Type B pancreatic cell (in vitro differentiated cells): ENCODE measurements around the gene SPON2. TPM values are rescaled to one million over a fixed set of nuclear protein-coding genes. Genes with fewer than 3 reads are reported as not detected.

Experiments
- DNase-seq: peaks from one replicate; pipeline ENCODE4 v3.0.0; 2021; ENCODE audit warnings: mixed read lengths; ENCODE audit not compliant: unreplicated experiment; ENCODE audit errors: extremely low spot score
- H3K27ac Mint-ChIP-seq: 2 replicates; pipeline ENCODE4 v1.8.0; 2021; ENCODE audit warnings: mild to moderate bottlenecking, mixed read lengths
- H3K27me3 Mint-ChIP-seq: 2 replicates; pipeline ENCODE4 v1.8.0; 2021; ENCODE audit warnings: mixed read lengths
- H3K36me3 Mint-ChIP-seq: 2 replicates; pipeline ENCODE4 v1.8.0; 2021; ENCODE audit warnings: mixed read lengths
- H3K4me1 Mint-ChIP-seq: one replicate; pipeline ENCODE4 v1.8.0; 2021; ENCODE audit warnings: mixed read lengths; ENCODE audit not compliant: unreplicated experiment
- H3K4me3 Mint-ChIP-seq: 2 replicates; pipeline ENCODE4 v1.8.0; 2021; ENCODE audit warnings: mild to moderate bottlenecking, mixed read lengths
- H3K9me3 Mint-ChIP-seq: 2 replicates; pipeline ENCODE4 v1.8.0; 2021; ENCODE audit warnings: mixed read lengths
- total RNA-seq: library from RNA; stranded (reverse); gene quantifications from 2 replicates; pipeline ENCODE4 v1.2.1, GENCODE V29; 2021; ENCODE audit warnings: low replicate concordance
- TF ChIP-seq, protein P1 (sequence below): fragments of 200-600 bp; sonication (generic); conservative IDR thresholded peaks from 2 replicates; pipeline ENCODE4 v1.5.0; 2021; ENCODE audit warnings: antibody characterized with exemption, mild to moderate bottlenecking

Gene SPON2
- total RNA-seq, 1 donor from 2014 or later = 10.4 TPM

DNA sequence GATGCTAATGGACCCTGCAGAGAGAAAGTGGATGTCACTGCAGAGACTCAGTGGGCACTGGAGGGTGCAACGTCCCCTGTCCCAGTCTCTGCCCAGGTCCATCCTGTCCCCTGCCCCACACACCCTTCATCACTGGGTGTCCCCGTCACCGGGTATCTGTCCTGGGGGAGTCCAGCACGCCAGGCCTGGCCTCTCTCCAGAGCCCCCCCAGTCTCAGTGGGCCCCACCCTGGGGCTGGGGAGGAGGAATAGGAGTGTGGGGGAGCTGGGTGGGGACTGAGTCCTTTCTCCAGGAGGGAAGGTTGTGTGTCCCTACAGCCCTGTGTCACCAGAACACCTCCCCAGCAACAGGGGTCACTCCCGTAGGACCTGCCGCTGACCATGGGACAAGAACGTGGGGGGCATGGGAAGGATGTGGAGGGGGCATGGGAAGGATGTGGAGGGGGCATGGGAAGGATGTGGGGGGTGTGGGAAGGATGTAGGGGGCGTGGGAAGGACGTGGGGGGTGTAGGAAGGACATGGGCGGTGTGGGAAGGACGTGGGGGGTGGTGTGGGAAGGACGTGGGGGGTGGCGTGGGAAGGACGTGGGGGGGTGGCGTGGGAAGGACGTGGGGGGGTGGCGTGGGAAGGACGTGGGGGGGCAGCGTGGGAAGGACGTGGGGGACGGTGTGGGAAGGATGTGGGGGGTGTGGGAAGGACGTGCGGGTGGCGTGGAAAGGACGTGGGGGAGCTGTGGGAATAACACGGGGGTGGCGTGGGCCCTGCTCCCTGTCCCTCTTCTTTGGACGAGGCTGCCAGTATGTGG is 21.0 kb upstream of the SPON2 start:
- Mint-ChIP-seq H3K4me3 (no peak overlapping the region), H3K36me3 (no peaks in the 10 kb centered on the region), H3K4me1 (no peaks in the 10 kb centered on the region), H3K27me3 (peaks cover 10% of the 10 kb centered on the region), H3K27ac (no peak overlapping the region), H3K9me3 (no peaks in the 10 kb centered on the region)
- TF ChIP-seq, protein P1, sequence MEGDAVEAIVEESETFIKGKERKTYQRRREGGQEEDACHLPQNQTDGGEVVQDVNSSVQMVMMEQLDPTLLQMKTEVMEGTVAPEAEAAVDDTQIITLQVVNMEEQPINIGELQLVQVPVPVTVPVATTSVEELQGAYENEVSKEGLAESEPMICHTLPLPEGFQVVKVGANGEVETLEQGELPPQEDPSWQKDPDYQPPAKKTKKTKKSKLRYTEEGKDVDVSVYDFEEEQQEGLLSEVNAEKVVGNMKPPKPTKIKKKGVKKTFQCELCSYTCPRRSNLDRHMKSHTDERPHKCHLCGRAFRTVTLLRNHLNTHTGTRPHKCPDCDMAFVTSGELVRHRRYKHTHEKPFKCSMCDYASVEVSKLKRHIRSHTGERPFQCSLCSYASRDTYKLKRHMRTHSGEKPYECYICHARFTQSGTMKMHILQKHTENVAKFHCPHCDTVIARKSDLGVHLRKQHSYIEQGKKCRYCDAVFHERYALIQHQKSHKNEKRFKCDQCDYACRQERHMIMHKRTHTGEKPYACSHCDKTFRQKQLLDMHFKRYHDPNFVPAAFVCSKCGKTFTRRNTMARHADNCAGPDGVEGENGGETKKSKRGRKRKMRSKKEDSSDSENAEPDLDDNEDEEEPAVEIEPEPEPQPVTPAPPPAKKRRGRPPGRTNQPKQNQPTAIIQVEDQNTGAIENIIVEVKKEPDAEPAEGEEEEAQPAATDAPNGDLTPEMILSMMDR = no peak
- DNase-seq = peak; percentile 63

GRCh38 chr4:1192493-1193205 is 20.3 kb upstream of the SPON2 start:
- no peak for DNase-seq
- Mint-ChIP-seq H3K4me1 (no peaks in the 10 kb centered on the region), H3K27ac (no peak overlapping the region), H3K4me3 (no peak overlapping the region), H3K27me3 (peaks cover 13% of the 10 kb centered on the region), H3K9me3 (no peaks in the 10 kb centered on the region), H3K36me3 (no peaks in the 10 kb centered on the region)
- TF ChIP-seq, protein P1 = no peak

DNA sequence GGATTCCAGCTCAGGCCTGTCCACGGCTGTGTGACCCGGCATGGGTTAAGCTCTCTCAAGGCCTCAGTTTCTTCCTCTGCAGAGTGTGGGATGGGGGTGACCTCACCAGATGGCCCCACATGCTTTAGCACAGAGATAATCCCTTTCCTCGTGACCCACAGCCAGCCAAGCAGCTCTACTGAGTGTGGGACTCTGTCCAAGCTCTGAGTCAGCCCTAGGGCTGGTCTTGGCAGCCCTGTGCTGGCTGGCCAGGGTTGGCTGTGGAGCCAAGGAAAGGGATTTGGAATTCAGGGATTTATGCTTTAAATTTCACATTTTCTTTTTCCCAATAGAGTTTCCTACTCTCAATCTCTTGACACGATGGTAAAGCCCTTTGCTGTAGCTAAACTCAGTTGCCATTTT is 19.7 kb upstream of the SPON2 start:
- no peaks in the 10 kb centered on the region for H3K4me1 Mint-ChIP-seq
- no peaks in the 10 kb centered on the region for H3K9me3 Mint-ChIP-seq
- H3K36me3 Mint-ChIP-seq = no peaks in the 10 kb centered on the region
- no peak for DNase-seq
- H3K27me3 Mint-ChIP-seq = peaks cover 15% of the 10 kb centered on the region
- no peak overlapping the region for H3K27ac Mint-ChIP-seq
- TF ChIP-seq, protein P1 = no peak
- no peak overlapping the region for H3K4me3 Mint-ChIP-seq

DNA sequence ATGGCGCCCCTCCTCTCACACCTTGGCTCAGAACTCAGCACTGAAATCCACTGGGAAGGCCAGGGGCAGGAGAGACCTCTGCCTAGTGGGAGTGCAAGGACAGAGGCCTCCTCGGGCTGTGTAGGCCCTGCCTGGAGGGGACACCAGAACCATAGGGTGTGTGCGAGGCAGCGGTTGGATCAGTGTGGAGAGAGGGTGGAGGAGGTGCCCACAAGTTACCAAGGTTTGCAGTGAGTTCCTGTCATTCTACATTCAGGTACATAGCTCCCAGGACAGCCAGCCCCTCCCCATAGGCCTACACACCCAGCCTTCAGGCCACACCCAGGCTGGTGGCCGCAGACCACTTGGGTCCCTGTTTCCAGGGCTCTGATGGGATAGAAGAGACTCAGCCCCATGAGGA is 19.2 kb upstream of the SPON2 start:
- H3K4me3 Mint-ChIP-seq = no peak overlapping the region
- no peaks in the 10 kb centered on the region for H3K36me3 Mint-ChIP-seq
- no peaks in the 10 kb centered on the region for H3K4me1 Mint-ChIP-seq
- peaks cover 15% of the 10 kb centered on the region for H3K27me3 Mint-ChIP-seq
- no peak overlapping the region for H3K27ac Mint-ChIP-seq
- TF ChIP-seq, protein P1 = no peak
- no peak for DNase-seq
- no peaks in the 10 kb centered on the region for H3K9me3 Mint-ChIP-seq

GRCh38 chr4:1187182-1187581 is 14.8 kb upstream of the SPON2 start:
- no peak for DNase-seq
- H3K4me1 Mint-ChIP-seq = no peaks in the 10 kb centered on the region
- TF ChIP-seq, protein P1 = no peak
- no peaks in the 10 kb centered on the region for H3K9me3 Mint-ChIP-seq
- no peaks in the 10 kb centered on the region for H3K36me3 Mint-ChIP-seq
- no peak overlapping the region for H3K4me3 Mint-ChIP-seq
- H3K27ac Mint-ChIP-seq = no peak overlapping the region
- H3K27me3 Mint-ChIP-seq = peaks cover 28% of the 10 kb centered on the region
